ENCODE data around the gene CEP57L1.
"Not testable (repeated sequence)": the region's sequence is repeated elsewhere in the genome, so short reads cannot be mapped to it uniquely, and the experiment has no call there.

CEP57L1 gene

DNA sequence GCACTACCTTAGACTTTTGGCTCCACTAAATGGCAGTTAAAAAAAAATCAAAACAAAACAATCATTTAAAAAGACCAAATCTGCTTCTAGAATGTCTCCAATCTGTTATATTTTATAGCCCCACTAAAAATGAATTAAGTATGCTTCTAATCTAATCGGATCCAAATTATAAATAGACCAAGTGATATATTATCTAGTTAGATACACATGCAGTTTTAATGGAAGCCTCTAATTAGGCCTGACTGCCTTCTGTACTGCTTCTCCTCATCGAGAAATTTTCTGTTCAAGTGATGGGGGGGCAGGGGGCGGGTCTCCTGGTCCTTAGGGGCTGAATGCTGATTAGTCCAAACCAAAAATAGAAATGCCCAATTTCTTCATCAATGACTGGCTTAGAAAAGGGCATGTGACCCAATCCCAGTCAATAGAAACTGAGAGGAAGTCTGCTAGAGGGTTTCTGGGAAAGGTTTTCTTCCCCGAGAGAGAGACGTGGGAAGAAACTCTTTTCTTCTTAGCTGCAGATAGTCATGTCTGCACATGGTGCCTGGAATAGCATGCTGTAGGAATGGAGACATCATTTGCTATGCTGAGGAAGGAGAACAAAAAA lies 7.5 kb upstream of the CEP57L1 start:
- no peaks in the 10 kb centered on the region for H3K27me3 Mint-ChIP-seq
- no peak for DNase-seq
- no peak overlapping the region for H3K4me3 Mint-ChIP-seq
- H3K4me1 Mint-ChIP-seq (ENCODE audit: low read depth), result peaks cover 42% of the 10 kb centered on the region
- H3K36me3 Mint-ChIP-seq (ENCODE audit: low read depth), result peaks cover 6% of the 10 kb centered on the region
- no peaks in the 10 kb centered on the region for H3K9me3 Mint-ChIP-seq
- H3K27ac Mint-ChIP-seq, result no peak overlapping the region

DNA sequence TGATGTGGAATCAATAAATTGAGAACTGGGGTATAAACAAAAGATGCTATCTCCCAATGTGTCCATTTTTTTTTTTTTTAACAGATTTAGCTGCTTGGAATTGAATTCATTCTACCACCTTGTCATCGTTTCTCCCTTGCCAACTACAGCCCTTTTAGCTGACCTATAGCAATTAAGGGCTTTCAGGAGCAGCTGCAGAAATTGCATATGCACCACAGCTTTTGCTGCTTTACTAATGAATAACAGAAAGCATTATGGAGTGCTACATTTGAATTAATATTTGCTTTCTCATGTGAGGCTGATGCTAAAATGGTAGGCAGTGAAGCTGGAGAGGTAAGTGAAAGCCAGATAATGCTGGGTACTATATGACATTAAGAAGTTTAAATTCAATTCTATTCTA lies 6.3 kb upstream of the CEP57L1 start:
- Mint-ChIP-seq H3K4me1 (ENCODE audit: low read depth) (peaks cover 45% of the 10 kb centered on the region), H3K36me3 (ENCODE audit: low read depth) (peaks cover 12% of the 10 kb centered on the region), H3K4me3 (no peak overlapping the region), H3K27me3 (no peaks in the 10 kb centered on the region), H3K27ac (no peak overlapping the region), H3K9me3 (no peaks in the 10 kb centered on the region)
- no peak for DNase-seq

DNA sequence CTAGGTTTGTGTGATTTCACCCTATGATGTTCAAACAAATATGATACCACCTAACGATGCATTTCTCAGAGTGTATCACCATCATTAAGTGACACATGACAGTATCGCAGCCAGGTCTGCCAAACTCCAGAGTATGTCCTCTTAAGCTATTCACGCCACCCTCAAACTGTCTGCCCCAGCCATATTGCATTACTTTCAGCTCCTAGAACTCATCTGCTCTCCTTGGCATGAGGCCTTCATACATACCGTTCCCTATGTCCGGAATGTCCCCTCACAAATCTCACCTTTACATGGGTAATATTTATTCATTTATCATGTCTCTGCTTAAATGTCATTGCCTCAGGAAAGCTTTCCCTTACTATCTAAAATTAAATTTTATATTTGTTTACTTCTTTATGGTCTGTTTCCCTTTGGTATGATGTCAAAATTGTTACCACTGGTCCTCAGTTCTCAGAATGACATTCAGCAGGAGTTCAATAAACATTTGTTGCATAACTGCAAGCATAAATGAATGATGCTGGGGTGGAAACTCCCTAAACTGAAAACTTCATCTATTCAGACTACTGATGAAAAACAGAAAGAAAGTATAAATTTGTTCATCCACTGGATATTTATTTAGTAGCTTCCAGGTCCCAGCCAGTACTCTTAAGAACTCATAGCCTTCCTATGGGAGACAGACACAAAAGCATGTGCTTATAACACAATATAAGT lies 3.8 kb upstream of the CEP57L1 start:
- Mint-ChIP-seq H3K4me1 (ENCODE audit: low read depth) (peaks cover 56% of the 10 kb centered on the region), H3K36me3 (ENCODE audit: low read depth) (peaks cover 19% of the 10 kb centered on the region), H3K27ac (no peak overlapping the region), H3K9me3 (no peaks in the 10 kb centered on the region), H3K4me3 (peak overlapping the region; percentile 95), H3K27me3 (no peaks in the 10 kb centered on the region)
- no peak for DNase-seq

DNA sequence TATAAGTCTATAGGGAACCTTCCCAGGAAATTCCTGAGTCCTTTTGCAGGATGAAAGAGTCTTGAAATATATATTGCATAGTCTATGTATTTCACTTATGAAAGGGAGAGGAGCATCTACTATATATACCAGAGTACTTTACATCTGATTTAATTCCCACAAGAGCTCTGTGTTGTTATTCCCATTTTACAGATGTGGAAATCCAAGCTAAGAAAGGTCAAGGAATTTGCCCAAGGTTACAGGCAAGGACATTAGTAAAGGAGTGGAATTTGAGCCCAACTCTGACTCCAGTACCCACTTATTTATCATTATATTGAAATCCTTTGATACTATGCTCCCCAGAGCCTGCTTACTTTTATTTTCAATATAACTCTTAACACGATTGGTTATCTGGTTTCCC lies 3.2 kb upstream of the CEP57L1 start:
- Mint-ChIP-seq H3K4me1 (ENCODE audit: low read depth) (peaks cover 60% of the 10 kb centered on the region), H3K36me3 (ENCODE audit: low read depth) (peaks cover 19% of the 10 kb centered on the region), H3K27me3 (no peaks in the 10 kb centered on the region), H3K4me3 (peak overlapping the region; percentile 95), H3K9me3 (no peaks in the 10 kb centered on the region), H3K27ac (no peak overlapping the region)
- DNase-seq, result no peak

DNA sequence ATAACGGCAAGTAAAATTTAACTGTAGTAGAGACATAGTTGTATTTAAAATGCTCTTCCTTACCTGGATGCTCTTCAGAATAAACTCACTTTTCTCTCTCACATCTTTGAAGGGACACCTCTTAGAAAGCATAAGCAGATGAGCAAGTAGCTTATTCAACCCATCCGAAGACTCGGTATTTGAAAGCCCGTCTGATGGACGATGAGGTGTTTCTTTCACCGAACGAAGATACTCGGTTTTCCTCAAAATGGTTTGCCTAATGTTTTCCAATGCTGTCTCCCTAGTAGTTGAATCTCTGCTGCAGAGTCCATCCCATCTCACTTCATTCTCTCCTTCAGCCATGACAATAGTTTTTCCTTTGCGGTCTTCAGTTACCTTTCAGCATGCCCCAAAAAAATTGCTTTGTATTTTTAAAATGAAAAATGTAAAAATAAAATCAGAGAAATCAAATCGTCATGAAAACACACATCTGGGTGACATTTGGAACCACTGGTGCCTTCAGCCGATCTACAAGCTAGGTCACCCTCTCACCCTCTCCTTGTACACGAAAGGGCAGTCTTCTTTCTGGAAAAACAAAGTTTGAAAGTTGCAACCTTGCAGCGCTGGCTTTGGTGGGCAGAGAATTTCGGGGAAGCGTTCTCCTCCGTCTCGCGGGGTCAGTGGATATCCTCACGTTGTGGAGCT lies 1.4 kb upstream of the CEP57L1 start:
- Mint-ChIP-seq H3K27ac (peak overlapping the region; percentile 88), H3K27me3 (no peaks in the 10 kb centered on the region), H3K4me1 (ENCODE audit: low read depth) (peaks cover 57% of the 10 kb centered on the region), H3K9me3 (no peaks in the 10 kb centered on the region), H3K4me3 (peak overlapping the region; percentile 95), H3K36me3 (ENCODE audit: low read depth) (peaks cover 19% of the 10 kb centered on the region)
- no peak for DNase-seq

DNA sequence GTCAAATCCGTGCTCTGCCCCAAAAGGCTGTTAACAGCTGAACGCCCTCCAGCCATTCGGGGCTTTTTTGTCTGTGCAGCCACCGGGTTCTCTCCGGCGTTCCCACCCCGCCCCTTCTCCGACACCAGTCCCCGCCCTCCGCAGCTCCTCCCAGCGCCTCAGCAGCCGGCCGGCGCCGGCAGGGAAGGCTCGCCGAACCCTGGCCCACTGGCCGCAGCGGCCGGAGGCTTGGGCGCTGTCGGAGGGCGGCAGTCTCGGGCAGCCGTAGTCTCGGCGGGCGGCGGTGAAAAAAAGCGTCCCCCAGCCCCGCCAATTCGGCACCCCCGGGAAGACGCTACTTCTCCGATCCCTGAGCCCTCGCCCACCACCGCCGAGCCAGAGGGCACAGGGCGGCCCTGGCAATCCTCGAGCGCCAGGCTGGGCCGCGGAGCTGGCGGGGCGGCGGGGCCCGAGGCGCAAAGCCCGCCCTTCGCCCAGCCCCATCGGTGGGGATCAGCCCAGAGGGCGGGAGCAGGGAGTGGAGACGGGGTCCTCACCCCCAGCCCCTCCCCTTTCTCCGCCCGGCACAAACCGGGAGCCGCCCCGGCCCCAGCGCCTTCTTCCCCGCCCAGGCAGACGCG lies 781 bp upstream of the CEP57L1 start, which contains the start of gene SESN1:
TSS of gene SESN1 (minus strand) at position 431 of the 620 bp plus-strand sequence. CDS start 773 bp downstream, outside the sequence.
- Mint-ChIP-seq H3K27me3 (no peaks in the 10 kb centered on the region), H3K4me3 (peak within 1 kb of the TSS; percentile 95), H3K27ac (peak within 1 kb of the TSS; percentile 100), H3K4me1 (ENCODE audit: low read depth) (peaks cover 51% of the 10 kb centered on the region), H3K9me3 (no peaks in the 10 kb centered on the region), H3K36me3 (ENCODE audit: low read depth) (peaks cover 21% of the 10 kb centered on the region)
- peak; percentile 89 for DNase-seq

DNA sequence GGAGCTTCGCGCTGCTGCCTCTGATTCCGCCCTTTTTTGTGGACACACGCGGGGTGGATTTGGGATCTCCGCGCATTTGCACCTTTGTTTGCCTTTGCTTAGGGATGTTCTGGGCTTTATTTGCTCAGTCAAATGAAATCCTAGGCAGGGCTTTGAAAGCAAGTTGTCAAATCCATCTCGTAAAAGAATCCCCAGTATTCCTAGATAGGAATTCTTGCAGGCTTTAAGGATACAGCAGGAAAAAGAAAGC lies 453 bp downstream of the CEP57L1 start:
- H3K36me3 Mint-ChIP-seq (ENCODE audit: low read depth), result peaks cover 28% of the 10 kb centered on the region
- H3K4me1 Mint-ChIP-seq (ENCODE audit: low read depth), result peaks cover 44% of the 10 kb centered on the region
- H3K4me3 Mint-ChIP-seq, result peak overlapping the region; percentile 95
- H3K27me3 Mint-ChIP-seq, result no peaks in the 10 kb centered on the region
- H3K27ac Mint-ChIP-seq, result peak overlapping the region; percentile 100
- DNase-seq, result no peak
- no peaks in the 10 kb centered on the region for H3K9me3 Mint-ChIP-seq

DNA sequence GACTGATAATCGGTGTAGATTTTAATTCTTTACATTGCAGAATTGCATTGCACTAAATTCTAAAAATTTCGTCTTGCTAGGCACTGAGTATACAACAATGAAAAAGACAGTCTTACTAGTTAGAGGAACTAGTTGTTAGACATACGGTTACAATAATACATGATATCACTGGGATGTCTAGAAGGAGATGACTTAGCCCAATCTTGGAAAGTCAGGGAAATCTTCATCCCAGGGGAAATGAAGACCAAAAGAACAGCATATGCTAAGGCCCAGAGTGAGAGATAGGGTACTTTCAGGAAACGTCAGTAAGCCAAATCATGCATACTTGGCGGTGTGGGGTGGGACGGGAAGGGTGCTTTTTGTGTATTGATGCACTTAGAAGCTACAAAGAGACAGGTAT lies 901 bp downstream of the CEP57L1 start:
- no peaks in the 10 kb centered on the region for H3K9me3 Mint-ChIP-seq
- H3K4me3 Mint-ChIP-seq, result peak overlapping the region; percentile 95
- no peak for DNase-seq
- H3K27me3 Mint-ChIP-seq, result no peaks in the 10 kb centered on the region
- H3K27ac Mint-ChIP-seq, result peak overlapping the region; percentile 100
- H3K36me3 Mint-ChIP-seq (ENCODE audit: low read depth), result peaks cover 31% of the 10 kb centered on the region
- peaks cover 42% of the 10 kb centered on the region for H3K4me1 Mint-ChIP-seq (ENCODE audit: low read depth)

DNA sequence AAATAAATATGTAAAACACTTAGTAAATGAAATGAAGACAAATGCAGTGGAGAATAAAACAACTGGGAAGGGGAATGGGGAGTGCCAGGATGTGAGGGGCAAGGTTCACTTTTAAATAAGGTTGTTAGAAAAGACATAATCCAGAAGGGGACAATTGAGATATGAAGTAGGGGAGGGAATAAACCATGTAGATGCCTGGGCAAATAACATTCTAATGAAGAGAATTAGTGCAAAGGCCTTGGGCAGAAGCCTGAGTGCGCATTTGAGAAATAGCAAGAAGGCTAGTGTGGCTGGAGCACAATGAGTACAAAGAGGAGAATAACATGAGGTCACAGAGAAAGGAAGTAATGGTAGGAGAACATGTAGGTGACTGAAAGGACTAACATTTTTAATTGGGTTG lies 2.4 kb downstream of the CEP57L1 start:
- Mint-ChIP-seq H3K9me3 (no peaks in the 10 kb centered on the region), H3K27ac (no peak overlapping the region), H3K4me1 (ENCODE audit: low read depth) (peaks cover 27% of the 10 kb centered on the region), H3K27me3 (no peaks in the 10 kb centered on the region), H3K36me3 (ENCODE audit: low read depth) (peaks cover 41% of the 10 kb centered on the region), H3K4me3 (no peak overlapping the region)
- no peak for DNase-seq

DNA sequence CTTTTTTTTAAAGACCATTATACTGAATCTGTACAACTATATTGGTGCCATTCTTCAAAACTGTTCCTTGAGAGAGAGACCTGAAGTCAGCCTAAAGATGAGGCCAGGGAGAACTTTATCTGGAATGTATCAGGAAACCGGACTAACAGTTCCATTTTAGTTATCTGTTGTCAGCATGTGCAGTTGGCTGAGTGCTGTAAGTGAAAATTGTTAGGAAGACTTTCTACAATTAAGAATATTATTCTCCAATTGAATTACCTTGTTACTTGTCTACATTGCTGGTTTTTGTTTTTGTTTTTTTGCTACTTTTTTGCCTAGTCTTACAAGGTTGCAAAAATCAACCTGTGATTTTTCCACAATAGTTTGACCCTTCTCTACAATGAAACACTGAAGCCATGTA lies 7.5 kb downstream of the CEP57L1 start:
- H3K36me3 Mint-ChIP-seq (ENCODE audit: low read depth), result peaks cover 23% of the 10 kb centered on the region

DNA sequence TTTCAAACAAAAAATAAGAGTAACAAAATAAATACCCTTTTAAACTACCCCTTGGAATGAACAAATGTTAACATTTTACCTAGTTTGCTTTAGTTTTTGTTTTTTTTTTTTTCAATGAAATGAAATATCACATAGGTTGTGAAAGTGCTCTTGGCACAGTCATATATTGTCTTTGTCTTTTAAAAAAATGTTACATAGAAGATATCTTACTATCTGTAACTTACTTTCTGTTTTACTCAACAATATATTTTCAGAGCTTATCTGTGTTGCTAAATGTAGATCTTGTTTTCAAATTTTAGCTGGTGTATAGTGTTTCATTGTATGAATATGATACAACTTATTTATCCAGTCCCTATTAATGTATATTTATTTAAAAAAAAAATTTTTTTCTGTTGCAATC lies 8.6 kb downstream of the CEP57L1 start:
- Mint-ChIP-seq H3K9me3 (no peaks in the 10 kb centered on the region), H3K27ac (no peak overlapping the region), H3K4me3 (no peak overlapping the region), H3K4me1 (ENCODE audit: low read depth) (peaks cover 3% of the 10 kb centered on the region), H3K27me3 (no peaks in the 10 kb centered on the region), H3K36me3 (ENCODE audit: low read depth) (peaks cover 23% of the 10 kb centered on the region)
- no peak for DNase-seq

More for the DNA sequence above, 7.5 kb downstream of the CEP57L1 start:
- Mint-ChIP-seq H3K9me3 (no peaks in the 10 kb centered on the region), H3K27me3 (no peaks in the 10 kb centered on the region), H3K27ac (no peak overlapping the region), H3K4me3 (no peak overlapping the region), H3K4me1 (ENCODE audit: low read depth) (peaks cover 3% of the 10 kb centered on the region)
- DNase-seq, result no peak

DNA sequence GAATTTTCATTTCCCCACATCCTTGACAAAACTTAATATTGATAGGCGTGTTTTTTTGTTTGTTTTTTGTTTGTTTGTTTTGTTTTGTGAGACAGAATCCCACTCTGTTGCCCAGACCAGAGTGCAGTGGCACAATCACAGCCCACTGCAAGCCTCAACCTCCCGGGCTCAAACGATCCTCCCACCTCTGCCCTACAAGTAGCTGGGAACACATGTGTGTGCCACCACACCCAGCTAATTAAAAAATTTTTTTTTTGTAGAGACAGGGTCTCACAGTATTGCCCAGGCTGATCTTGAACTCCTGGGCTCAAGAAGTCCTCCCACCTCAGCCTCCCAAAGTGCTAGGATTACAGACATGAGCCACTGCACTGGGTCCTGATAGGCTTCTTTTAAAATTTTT lies 9.2 kb downstream of the CEP57L1 start:
- DNase-seq, result no peak
- Mint-ChIP-seq H3K9me3 (no peaks in the 10 kb centered on the region), H3K27ac (no peak overlapping the region), H3K4me1 (ENCODE audit: low read depth) (peaks cover 3% of the 10 kb centered on the region), H3K27me3 (no peaks in the 10 kb centered on the region), H3K36me3 (ENCODE audit: low read depth) (peaks cover 20% of the 10 kb centered on the region), H3K4me3 (no peak overlapping the region)

DNA sequence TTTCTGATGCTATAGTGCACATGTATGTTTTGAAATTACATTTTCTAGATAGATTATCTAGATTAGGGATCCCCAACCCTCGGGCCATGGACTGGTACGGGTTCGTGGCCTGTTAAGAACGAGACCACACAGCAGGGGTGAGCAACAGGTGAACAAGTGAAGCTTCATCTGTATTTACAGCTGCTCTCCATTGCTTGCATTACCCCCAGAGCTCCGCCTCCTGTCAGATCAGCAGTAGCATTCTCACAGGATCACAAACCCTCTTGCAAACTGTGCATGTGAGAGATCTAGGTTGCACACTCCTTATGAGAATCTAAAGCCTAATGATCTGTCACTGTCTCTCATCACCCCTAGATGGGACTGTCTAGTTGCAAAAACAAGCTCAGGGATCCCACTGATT lies 10.4 kb downstream of the CEP57L1 start:
- H3K36me3 Mint-ChIP-seq (ENCODE audit: low read depth), result peaks cover 24% of the 10 kb centered on the region
- no peak overlapping the region for H3K27ac Mint-ChIP-seq
- no peak for DNase-seq
- H3K4me3 Mint-ChIP-seq, result no peak overlapping the region
- no peaks in the 10 kb centered on the region for H3K27me3 Mint-ChIP-seq
- H3K4me1 Mint-ChIP-seq (ENCODE audit: low read depth), result peaks cover 3% of the 10 kb centered on the region
- no peaks in the 10 kb centered on the region for H3K9me3 Mint-ChIP-seq

DNA sequence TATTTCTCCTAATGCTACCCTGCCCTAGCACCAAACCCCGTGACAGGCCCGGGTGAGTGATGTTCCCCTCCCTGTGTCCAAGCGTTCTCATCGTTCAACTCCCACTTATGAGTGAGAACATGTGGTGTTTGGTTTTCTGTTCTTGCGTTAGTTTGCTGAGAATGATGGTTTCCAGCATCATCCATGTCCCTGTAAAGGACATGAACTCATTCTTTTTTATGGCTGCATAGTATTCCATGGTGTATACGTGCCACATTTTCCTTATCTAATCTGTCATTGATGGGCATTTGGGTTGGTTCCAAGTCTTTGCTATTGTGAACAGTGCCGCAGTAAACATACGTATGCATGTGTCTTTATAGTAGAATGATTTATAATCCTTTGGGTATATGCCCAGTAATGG lies 14.4 kb downstream of the CEP57L1 start:
- not testable (repeated sequence) for H3K9me3 Mint-ChIP-seq; H3K27me3 Mint-ChIP-seq; H3K36me3 Mint-ChIP-seq (ENCODE audit: low read depth); H3K27ac Mint-ChIP-seq; H3K4me1 Mint-ChIP-seq (ENCODE audit: low read depth); DNase-seq; H3K4me3 Mint-ChIP-seq

DNA sequence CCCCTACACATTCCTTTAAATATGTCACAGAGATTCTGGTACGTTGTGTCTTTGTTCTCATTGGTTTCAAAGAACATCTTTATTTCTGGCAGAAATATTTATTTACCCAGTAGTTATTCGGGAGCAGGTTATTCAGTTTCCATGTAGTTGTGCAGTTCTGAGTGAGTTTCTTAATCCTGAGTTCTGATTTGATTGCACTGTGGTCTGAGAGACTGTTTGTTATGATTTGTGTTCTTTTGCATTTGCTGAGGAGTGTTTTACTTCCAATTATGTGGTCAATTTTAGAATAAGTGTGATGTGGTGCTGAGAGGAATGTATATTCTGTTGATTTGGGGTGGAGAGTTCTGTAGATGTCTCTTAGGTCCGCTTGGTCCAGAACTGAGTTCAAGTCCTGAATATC lies 17.4 kb downstream of the CEP57L1 start:
- not testable (repeated sequence) for H3K4me3 Mint-ChIP-seq; DNase-seq; H3K9me3 Mint-ChIP-seq; H3K27ac Mint-ChIP-seq; H3K36me3 Mint-ChIP-seq (ENCODE audit: low read depth); H3K27me3 Mint-ChIP-seq; H3K4me1 Mint-ChIP-seq (ENCODE audit: low read depth)

All from activated T-cell treated with anti-CD3 and anti-CD28 coated beads, Interleukin-2, amount 50 U/mL, for 24 hours (primary cell).